Esophagus squamous epithelium (tissue), 5 donors: ENCODE measurements around the gene BEND6. TPM values are rescaled to one million over a fixed set of nuclear protein-coding genes. Genes with fewer than 3 reads are reported as not detected.

Experiments
- DNase-seq: peaks from one replicate; lab custom pipeline; 2025; lab: John Stamatoyannopoulos, UW
- H3K27ac ChIP-seq, 4 donors: fragments of 200-600 bp; sonication (generic); one replicate each; pipeline ENCODE4 v1.5.1; 2016 to 2019; ENCODE audit warnings: mild to moderate bottlenecking in 1 of 4
- H3K27me3 ChIP-seq, 4 donors: fragments of 200-600 bp; sonication (generic); 1 replicate in 3 of 4; 2 replicates in 1 of 4; pipeline versions ENCODE4 v1.5.1 to v1.6.0; 2017 to 2021; ENCODE audit warnings: antibody characterized with exemption in 1 of 4
- H3K36me3 ChIP-seq, 3 donors: fragments of 200-600 bp; sonication (generic); one replicate each; pipeline ENCODE4 v1.5.1; 2016 to 2019
- H3K4me1 ChIP-seq, 3 donors: fragments of 200-600 bp; sonication (generic); one replicate each; pipeline ENCODE4 v1.5.1; 2017 to 2019
- H3K4me3 ChIP-seq, 4 donors: fragments of 200-600 bp; sonication (generic); 1 replicate in 3 of 4; 2 replicates in 1 of 4; pipeline ENCODE4 v1.5.1; 2016 to 2019; ENCODE audit warnings: mild to moderate bottlenecking in 2 of 4, moderate library complexity in 1 of 4
- H3K9me3 ChIP-seq, 3 donors: fragments of 200-600 bp; sonication (generic); one replicate each; pipeline ENCODE4 v1.5.1; 2016 to 2019
- POLR2A ChIP-seq, 4 donors: fragments of 450-650 bp; IDR thresholded peaks; one replicate each; pipeline ENCODE4 v1.6.1; 2017; ENCODE audit warnings: antibody characterized with exemption in 4 of 4, mild to moderate bottlenecking in 4 of 4, moderate library complexity in 3 of 4
- WGBS, 2 donors: methylation state at CpG; one replicate each; pipeline ENCODE4 v1.1.5; 2018; 5-methylcytosine and 5-hydroxymethylcytosine counted together
- intact Hi-C: fragments of 100-400 bp; cut with DNase I; formaldehyde crosslinking; loops from one replicate; pipeline ENCODE4 v1.15.0; 2022
- total RNA-seq, 4 donors: library from RNA; depleted of rRNA; stranded (reverse); fragments of >200 nt; gene quantifications; one replicate each; pipeline ENCODE4 v1.1.0, GENCODE V29; 2016
- TF ChIP-seq, protein P1 (sequence below), 6 experiments: fragments of 450-650 bp in 4 of 6; fragments of 200-600 bp in 2 of 6; sonication (generic) in 2 of 6; IDR thresholded peaks; one replicate each; pipeline ENCODE4 v1.5.1; 2016 to 2019; ENCODE audit warnings: antibody characterized with exemption in 6 of 6, mild to moderate bottlenecking in 4 of 6, moderate library complexity in 4 of 6
- donor health status: DM: yes; HTN: yes; CAD: no.

Gene BEND6
- total RNA-seq, 4 donors from 2014 or later: 0.57 to 2.4 (median 1.1) TPM; not detected in 1

DNA sequence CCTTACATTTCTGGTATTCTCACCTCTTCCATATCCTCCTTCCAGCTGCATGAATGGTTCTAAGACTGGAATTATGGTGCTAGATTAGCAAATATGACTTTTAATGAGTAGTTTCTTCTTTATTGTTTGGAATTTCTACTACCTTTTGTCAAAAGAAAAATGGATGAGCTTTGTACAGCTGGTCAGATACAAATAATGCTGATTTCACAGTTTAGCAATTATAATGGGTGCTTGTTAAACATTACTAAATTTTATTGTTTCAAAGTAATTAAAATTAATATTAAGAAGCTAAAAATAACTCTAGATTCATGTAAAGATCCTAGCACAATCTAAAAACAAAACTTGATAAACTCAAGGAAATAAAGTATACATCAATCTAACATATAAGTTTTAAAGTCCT lies 32.3 kb upstream of the BEND6 start:
- no peak overlapping the region for H3K27ac ChIP-seq
- DNase-seq: no peak

DNA sequence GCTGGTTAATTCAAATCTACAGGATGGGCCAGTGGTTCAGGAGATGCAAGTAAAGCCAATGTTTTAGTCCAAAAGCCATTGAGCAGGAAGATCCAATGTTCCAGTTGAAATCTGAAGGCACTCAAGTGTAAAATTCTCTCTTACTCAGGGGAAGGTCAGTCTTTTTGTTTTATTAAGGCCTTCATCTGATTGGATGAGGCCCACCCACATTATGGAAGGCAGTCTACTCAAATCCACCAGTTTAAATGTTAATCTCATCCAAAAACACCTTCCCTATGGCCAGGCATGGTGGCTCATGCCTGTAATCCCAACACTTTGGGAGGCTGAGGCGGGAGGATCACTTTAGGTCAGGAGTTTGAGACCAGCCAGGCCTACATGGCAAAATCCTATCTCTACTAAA lies 31.3 kb upstream of the BEND6 start:
- no peak overlapping the region for H3K4me3 ChIP-seq
- no peak for DNase-seq
- no peaks in the 10 kb centered on the region for H3K4me1 ChIP-seq
- TF ChIP-seq, protein P1, sequence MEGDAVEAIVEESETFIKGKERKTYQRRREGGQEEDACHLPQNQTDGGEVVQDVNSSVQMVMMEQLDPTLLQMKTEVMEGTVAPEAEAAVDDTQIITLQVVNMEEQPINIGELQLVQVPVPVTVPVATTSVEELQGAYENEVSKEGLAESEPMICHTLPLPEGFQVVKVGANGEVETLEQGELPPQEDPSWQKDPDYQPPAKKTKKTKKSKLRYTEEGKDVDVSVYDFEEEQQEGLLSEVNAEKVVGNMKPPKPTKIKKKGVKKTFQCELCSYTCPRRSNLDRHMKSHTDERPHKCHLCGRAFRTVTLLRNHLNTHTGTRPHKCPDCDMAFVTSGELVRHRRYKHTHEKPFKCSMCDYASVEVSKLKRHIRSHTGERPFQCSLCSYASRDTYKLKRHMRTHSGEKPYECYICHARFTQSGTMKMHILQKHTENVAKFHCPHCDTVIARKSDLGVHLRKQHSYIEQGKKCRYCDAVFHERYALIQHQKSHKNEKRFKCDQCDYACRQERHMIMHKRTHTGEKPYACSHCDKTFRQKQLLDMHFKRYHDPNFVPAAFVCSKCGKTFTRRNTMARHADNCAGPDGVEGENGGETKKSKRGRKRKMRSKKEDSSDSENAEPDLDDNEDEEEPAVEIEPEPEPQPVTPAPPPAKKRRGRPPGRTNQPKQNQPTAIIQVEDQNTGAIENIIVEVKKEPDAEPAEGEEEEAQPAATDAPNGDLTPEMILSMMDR (IDR thresholded peaks at IDR 0.05): no peak
- TF ChIP-seq POLR2A (IDR thresholded peaks at IDR 0.05): no peak
- intact Hi-C loops: no loop called here
- H3K36me3 ChIP-seq: no peaks in the 10 kb centered on the region
- WGBS, 2 donors: 100% methylated on average over 1 of the region's 1 CpG
- peaks cover 0 to 7% (median 0%) of the 10 kb centered on the region in 4 donors for H3K27me3 ChIP-seq
- no peak overlapping the region for H3K27ac ChIP-seq
- no peaks in the 10 kb centered on the region for H3K9me3 ChIP-seq

More for the DNA sequence above, 32.3 kb upstream of the BEND6 start:
- TF ChIP-seq POLR2A (IDR thresholded peaks at IDR 0.05): no peak
- TF ChIP-seq, protein P1 (IDR thresholded peaks at IDR 0.05): no peak
- no peaks in the 10 kb centered on the region for H3K4me1 ChIP-seq
- H3K4me3 ChIP-seq: no peak overlapping the region
- H3K36me3 ChIP-seq: no peaks in the 10 kb centered on the region
- H3K9me3 ChIP-seq: no peaks in the 10 kb centered on the region
- H3K27me3 ChIP-seq: peaks cover 0 to 7% (median 0%) of the 10 kb centered on the region in 4 donors
- intact Hi-C loops: no loop called here

DNA sequence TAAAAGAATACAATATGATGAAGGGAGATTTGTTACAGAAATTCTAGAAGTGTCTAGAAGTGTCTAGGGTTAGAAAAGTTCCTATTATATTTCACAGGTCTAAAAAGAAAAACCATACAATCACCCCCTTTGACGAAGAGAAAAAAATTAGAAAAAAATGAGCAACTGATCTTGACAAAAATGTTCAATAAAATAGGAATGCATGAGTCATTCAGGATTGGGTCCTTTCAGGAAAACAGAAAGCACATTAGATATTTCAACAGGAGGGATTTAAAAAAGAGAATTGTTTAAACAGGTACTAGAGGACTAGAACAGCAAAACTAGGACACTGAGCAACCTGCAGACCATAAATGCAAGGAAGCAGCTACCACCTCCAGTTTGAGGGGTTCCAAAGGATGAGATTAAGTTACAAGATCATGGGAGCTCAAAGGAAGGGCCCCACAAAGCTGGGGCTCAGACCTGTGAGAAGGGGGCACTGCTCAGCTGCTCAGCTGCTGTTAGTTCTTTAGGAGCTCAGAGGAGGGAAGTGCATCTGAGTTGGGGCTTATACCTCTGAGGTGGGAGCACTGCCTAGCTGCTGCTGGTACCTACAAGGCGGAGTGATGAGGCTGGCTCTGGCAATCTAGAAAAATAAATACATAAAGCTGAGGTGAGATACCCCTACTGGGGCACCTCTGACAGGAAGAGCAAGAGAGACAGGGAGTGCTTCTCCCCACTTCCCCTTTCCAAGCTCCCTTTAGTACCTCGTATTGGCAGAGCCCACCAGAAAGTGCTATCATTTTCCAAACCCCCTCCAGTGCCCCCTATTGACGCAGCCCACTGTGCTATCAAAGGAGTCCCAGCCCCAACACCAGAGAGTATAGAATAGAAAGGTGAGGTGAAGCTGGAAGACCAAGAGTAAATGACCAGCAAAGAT lies 27.1 kb upstream of the BEND6 start:
- intact Hi-C loops: no loop called here
- DNase-seq: no peak
- TF ChIP-seq POLR2A (IDR thresholded peaks at IDR 0.05): no peak
- Histone ChIP-seq H3K9me3 (no peaks in the 10 kb centered on the region), H3K27me3 (peaks cover 0 to 7% (median 0%) of the 10 kb centered on the region in 4 donors), H3K4me3 (no peak overlapping the region), H3K4me1 (no peaks in the 10 kb centered on the region), H3K27ac (no peak overlapping the region), H3K36me3 (no peaks in the 10 kb centered on the region)
- WGBS, 2 donors: 43 to 44% methylated on average over 4 of the region's 4 CpGs

DNA sequence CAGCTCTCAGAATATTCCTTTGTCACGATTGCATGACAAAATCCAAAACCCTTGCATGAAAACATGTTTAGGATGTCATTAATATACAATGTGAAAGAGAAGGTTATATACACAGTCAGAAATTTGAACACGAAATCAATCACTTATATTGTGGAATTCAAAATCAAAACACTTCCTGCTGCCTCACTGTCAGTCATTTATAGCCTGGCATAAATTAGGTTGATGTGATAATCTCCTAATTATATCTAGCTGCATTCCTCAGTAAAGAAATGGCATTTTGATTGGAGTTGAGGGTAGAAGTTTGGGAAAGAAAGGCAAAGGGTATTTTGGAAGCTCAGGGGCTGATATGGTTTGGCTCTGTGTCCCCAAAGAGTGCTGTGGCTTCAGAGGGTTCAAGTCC lies 24.1 kb upstream of the BEND6 start:
- Histone ChIP-seq H3K9me3 (no peaks in the 10 kb centered on the region), H3K27ac (no peak overlapping the region), H3K4me3 (no peak overlapping the region), H3K27me3 (peaks cover 0 to 7% (median 0%) of the 10 kb centered on the region in 4 donors), H3K36me3 (no peaks in the 10 kb centered on the region), H3K4me1 (no peaks in the 10 kb centered on the region)
- no peak for DNase-seq
- intact Hi-C loops: no loop called here
- TF ChIP-seq, protein P1 (IDR thresholded peaks at IDR 0.05): no peak
- TF ChIP-seq POLR2A (IDR thresholded peaks at IDR 0.05): no peak
- WGBS, 2 donors: 63 to 85% methylated on average over 2 of the region's 2 CpGs

DNA sequence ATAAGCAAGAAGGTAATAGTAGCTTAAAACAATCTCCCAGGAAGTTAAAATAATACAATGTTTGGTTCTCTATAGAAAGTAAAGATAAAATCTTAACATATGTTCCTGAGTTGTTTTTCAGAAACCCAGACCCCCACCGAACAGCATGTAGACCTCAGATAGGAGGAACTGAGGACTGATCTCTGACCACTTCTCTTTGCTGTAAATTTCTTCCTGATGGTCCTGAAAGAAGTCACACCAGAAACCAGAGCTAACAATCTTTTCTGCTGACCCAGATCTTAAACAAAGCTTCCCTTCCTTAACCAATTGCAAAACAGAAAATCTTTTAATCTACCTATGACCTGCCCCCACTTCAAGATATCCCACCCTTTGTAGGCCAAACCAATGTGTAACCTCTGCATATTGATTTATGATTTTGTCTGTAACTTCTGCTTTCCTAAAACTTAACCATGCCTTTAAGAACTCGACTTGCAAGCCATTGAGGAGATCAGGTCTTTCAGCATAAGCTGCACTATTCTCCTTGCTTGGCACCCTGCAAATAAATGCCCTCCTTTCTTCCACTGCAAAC lies 21.9 kb upstream of the BEND6 start:
- no peak overlapping the region for H3K27ac ChIP-seq
- H3K9me3 ChIP-seq: no peaks in the 10 kb centered on the region
- intact Hi-C loops: no loop called here
- no peaks in the 10 kb centered on the region for H3K27me3 ChIP-seq
- H3K4me1 ChIP-seq: no peaks in the 10 kb centered on the region
- 55 to 60% methylated on average over 2 of the region's 2 CpGs for WGBS, 2 donors
- TF ChIP-seq, protein P1 (IDR thresholded peaks at IDR 0.05): no peak
- TF ChIP-seq POLR2A (IDR thresholded peaks at IDR 0.05): no peak
- H3K36me3 ChIP-seq: no peaks in the 10 kb centered on the region
- no peak overlapping the region for H3K4me3 ChIP-seq
- no peak for DNase-seq
